22Rv1 (cell line): ENCODE results near the gene IL17B.

Experiments used
- H3K27ac ChIP-seq: fragments of 450-650 bp; 2 replicates; pipeline ENCODE4 v1.5.1; 2017
- ZFX ChIP-seq: fragments of 450-650 bp; IDR thresholded peaks from 2 replicates; pipeline ENCODE4 v1.6.1; 2017; ENCODE audit warnings: antibody characterized with exemption, borderline replicate concordance
- TF ChIP-seq, protein P1 (sequence below): fragments of 450-650 bp; IDR thresholded peaks from 2 replicates; pipeline ENCODE4 v1.5.1; 2017; ENCODE audit warnings: mild to moderate bottlenecking

The IL17B gene

DNA sequence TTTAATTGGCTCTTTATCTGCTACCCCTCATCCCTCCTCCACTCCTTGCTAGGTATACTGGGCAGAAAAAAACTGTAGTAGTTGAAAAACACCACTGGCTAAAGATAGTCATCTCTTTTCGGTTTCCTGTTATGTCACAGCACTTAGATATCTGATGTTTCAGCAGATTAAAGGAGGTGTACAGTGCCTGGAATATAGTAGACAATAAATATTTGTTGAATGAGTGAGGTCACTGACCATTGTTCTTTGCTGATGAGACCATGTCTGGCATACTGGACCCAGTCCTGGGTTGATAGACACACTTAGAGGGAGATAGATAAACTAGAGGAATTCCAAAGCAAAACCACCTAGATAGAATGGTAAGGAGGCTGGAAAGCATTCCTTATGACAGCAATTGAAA lies 30.6 kb downstream of the IL17B start:
- no peak overlapping the region for H3K27ac ChIP-seq
- TF ChIP-seq, protein P1, sequence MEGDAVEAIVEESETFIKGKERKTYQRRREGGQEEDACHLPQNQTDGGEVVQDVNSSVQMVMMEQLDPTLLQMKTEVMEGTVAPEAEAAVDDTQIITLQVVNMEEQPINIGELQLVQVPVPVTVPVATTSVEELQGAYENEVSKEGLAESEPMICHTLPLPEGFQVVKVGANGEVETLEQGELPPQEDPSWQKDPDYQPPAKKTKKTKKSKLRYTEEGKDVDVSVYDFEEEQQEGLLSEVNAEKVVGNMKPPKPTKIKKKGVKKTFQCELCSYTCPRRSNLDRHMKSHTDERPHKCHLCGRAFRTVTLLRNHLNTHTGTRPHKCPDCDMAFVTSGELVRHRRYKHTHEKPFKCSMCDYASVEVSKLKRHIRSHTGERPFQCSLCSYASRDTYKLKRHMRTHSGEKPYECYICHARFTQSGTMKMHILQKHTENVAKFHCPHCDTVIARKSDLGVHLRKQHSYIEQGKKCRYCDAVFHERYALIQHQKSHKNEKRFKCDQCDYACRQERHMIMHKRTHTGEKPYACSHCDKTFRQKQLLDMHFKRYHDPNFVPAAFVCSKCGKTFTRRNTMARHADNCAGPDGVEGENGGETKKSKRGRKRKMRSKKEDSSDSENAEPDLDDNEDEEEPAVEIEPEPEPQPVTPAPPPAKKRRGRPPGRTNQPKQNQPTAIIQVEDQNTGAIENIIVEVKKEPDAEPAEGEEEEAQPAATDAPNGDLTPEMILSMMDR, result no peak
- no peak for TF ChIP-seq ZFX

DNA sequence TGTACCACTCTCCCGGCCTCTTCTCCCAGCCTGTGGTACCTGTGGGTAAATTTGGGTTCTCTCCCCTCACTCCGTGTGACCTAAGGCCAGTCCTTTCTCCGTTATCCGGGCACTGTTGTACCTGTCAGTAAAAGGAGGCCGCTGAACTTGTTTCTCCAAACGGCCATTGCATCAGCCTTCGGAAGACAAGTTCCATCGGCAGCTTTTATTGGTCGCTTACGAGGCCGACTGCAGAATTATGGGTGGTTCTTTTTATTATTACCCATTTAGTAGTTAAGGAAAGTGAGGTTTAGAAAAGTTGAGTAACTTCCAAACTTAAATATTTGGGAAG lies 33.2 kb downstream of the IL17B start:
- TF ChIP-seq ZFX, result no peak
- TF ChIP-seq, protein P1, result no peak
- H3K27ac ChIP-seq, result peak overlapping the region; percentile 87

DNA sequence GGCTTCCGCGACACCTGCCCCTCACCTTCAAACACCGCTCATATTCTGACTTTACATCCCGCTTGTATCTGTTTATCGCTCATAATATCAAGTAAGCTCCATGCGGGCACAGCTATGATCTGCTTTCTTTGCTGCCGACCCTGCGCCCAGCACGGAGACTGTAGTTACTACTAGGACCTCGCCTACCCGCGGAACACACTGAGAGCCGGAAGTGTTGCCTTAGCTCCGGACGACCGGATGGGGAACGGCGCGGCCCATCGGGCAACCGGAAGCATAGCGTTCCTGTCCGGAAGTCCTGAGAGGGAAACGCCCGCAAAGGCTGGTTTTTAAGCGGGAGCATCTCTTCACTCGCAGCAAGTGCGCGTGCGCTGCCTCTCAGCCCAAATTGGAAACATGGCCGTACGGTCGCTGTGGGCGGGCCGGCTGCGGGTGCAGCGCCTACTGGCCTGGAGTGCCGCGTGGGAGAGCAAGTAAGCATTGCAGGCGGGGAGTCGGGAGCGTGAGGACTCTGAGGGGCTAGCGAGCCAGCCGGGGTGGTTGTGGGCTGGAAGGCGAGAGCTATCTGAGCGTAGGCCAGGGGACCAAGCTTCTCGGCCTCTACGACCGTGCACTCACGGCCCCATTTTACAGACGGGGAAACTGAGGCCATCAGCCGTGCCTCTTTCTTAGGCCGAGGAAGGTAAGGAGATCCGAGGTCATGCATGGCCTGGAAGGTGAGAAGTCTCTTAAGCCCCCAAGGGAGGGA lies 33.8 kb downstream of the IL17B start, which contains the start of gene GRPEL2:
TSS of gene GRPEL2 (plus strand) at position 353 of the 745 bp plus-strand sequence. CDS start at position 394, 41 bp downstream.
- H3K27ac ChIP-seq, result peak within 1 kb of the TSS; percentile 87
- TF ChIP-seq, protein P1, result no peak
- TF ChIP-seq ZFX, result no peak

DNA sequence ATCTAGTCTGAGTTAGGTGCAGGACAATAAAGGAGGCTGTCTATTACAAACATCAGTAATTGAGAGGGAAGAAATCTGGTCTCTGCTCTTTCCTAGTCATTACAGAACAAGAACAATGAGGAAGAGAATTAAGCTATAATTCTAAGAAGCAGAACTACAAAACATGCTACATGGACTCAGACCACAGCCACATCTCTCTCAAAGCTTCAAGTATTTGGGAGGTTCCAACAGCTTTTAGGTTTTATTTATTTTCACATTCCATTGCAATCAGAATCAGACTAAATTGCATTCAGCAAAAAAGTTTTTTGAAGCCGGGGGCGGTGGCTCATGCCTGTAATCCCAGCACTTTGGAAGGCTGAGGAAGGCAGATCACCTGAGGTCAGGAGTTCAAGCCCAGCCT lies 34.9 kb downstream of the IL17B start:
- H3K27ac ChIP-seq, result peak overlapping the region; percentile 87
- TF ChIP-seq, protein P1, result no peak
- TF ChIP-seq ZFX, result no peak

DNA sequence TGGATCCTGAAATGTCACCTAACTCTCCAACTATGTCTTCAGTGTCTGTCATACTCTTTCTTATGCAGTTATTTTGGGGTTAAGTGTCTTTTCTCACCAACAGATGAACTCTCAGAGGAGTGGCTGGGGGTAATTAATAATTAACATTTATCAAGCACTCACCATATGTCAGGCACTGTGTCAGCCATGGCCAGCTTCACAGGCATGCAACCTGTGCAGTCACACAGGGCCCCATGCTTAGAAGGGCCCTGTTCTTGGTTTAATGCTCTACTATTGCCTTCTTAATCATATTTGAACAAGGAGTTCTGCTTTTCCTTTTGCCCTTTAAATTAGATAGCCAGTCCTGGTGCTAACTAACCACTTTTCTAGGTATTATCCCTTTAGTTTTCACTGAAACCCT lies 37.2 kb downstream of the IL17B start:
- TF ChIP-seq, protein P1, result no peak
- no peak for TF ChIP-seq ZFX
- no peak overlapping the region for H3K27ac ChIP-seq

DNA sequence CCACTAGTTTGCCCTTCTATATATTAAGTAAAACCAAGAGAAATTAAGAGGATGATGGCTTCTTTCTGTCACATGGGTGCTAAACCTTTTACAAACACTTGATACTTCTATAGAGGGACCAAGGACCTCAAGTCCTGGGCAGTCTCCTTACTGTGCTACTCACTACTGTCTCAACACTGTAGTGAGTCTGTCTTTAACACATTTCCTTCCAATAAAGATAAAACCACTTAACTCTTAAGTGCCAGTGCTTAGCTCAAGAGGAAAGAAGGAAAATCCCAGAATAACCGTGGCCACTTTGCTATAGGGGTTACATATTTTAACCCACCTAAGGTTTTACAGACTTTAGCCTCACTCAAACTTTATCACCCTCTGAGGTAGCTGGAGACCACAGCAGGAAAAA lies 38.2 kb downstream of the IL17B start:
- H3K27ac ChIP-seq, result no peak overlapping the region
- TF ChIP-seq, protein P1, result no peak
- no peak for TF ChIP-seq ZFX

DNA sequence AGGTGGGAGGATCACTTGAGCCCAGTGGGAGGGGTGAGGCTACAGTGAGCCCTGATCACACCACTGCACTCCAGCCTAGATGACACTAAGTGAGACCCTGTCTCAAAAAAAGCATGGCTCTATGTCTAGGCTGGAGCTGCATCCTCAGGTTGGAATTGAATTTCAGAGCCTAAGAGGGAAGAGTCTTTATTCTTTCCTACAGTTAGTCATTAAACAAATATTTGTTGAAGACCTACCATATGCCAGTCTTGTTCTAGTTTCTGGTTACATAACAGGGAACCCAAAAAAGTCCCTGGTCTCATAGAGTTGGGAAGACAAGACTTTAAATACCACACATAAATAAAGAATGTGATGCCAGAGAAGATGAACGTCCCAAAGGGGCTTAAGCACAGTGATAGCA lies 40.7 kb downstream of the IL17B start:
- TF ChIP-seq, protein P1, result no peak
- no peak for TF ChIP-seq ZFX
- H3K27ac ChIP-seq, result no peak overlapping the region
